Choroid plexus epithelial cell (primary cell): ENCODE measurements around the gene ESYT2.
"Not testable (repeated sequence)": the region's sequence is repeated elsewhere in the genome, so short reads cannot be mapped to it uniquely, and the experiment has no call there.

Experiments
- DNase-seq: peaks from one replicate; pipeline ENCODE4 v3.0.0-alpha.2; 2010; ENCODE audit warnings: low read depth
- H3K4me3 ChIP-seq: 2 replicates; pipeline ENCODE4 v1.5.1; 2011; ENCODE audit warnings: low read depth, mild to moderate bottlenecking, control low read depth, low read length, moderate library complexity
- CTCF ChIP-seq: conservative IDR thresholded peaks from 2 replicates; pipeline ENCODE4 v1.5.1; 2011; ENCODE audit warnings: low read depth, mild to moderate bottlenecking, control low read depth, inconsistent platforms, low read length, moderate library complexity

Gene ESYT2

GRCh38 chr7:158849768-158850544 is 20.6 kb upstream of the ESYT2 start:
- H3K4me3 ChIP-seq: no peak overlapping the region
- TF ChIP-seq CTCF: no peak
- DNase-seq: no peak

DNA sequence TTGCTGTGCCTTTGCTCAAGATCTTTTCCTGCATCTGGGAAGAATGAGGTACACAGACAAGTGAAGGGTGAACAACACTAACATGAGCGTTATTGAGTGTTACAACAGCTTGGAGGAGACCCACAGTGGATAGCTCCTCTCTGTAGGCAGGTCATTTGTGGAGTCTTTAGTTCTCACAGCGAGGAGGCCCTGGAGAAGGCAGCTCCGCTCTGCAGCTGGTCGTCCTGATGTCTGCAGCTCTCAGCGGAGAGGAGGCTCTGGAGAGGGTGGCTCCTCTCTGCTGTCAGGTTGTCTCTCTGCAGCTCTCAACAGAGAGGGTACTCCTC is 20.1 kb upstream of the ESYT2 start:
- no peak for DNase-seq
- TF ChIP-seq CTCF: no peak
- no peak overlapping the region for H3K4me3 ChIP-seq

DNA sequence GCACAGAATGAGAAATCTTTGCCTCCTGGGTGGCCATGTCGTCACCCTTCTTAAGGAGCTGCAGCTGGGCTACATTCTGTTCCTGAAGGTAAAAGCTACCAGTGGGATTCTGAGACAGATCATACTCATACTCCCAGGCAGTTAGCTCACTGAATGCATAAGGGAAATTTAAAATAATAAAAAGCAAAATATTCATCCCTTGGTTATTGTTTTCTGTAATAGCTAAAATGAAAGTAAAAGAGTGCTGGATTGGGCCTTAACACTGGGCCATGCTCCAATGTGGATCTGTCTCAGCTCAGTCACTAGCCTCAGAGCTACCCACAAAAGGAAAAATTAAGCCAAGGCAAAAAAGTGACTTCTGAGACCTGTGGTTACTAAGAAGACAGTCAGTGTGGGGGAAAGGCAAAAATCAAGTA is 18.1 kb upstream of the ESYT2 start:
- DNase-seq: peak; percentile 60
- TF ChIP-seq CTCF: no peak
- H3K4me3 ChIP-seq: no peak overlapping the region

GRCh38 chr7:158846304-158846703 is 17.0 kb upstream of the ESYT2 start:
- no peak for DNase-seq
- TF ChIP-seq CTCF: no peak
- no peak overlapping the region for H3K4me3 ChIP-seq

DNA sequence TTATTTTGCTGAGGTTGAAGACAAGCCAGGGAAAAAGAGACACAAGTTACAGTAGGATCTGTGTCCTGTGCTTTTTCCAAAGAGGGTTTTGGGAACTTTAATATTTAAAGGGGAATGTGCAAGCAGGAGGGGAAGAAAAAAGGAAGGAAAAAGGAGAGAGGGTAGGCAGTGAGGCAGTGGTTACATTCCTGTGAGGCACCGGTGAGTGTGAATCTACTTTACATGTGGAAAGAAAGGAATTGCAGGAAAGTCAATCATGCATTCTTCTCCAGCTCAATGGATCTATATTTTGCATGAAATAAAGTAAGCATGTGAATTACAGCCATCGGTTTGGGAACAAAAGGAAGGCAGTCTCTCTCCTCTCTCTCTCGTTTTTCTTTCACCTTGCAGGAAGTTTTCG is 14.5 kb upstream of the ESYT2 start:
- no peak for DNase-seq
- TF ChIP-seq CTCF: no peak
- no peak overlapping the region for H3K4me3 ChIP-seq

DNA sequence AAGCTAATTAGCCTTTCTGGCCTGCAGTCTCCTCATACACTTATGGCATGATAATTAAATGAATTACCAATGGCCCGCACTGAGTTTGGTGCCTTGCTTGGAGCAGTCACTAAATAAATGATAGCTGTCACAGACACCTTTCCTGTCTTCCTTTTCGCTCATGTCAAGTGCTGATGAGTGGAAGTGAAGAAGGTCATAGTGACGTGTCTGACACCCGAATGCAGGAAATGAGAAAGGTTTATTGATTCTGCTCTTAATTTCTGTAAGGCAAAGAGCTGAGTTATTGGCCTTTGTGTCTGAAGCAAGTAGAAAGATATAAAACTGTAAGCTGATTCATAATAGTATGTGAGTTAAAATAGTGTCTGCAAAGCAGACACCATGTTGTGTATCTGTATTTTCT is 13.2 kb upstream of the ESYT2 start:
- TF ChIP-seq CTCF: no peak
- no peak for DNase-seq
- H3K4me3 ChIP-seq: no peak overlapping the region

DNA sequence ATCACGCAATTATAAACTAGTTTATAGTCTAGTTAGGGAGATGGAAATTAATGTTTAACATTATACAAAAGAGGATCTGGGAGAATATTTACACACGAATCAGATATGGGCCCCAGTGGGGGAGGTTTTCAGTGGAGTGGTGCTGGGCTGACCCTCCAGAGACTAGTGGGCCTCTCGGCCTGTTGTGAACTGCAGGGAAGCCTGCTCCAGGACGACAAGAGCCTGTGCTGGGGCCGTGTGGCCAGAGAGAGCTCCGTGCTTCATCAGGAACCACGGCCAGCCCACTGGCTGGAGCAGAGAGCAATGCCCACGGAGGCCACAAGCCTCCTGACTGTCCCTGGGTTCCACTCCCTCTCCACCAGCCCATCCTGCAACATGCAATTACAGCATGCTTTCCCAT is 11.3 kb upstream of the ESYT2 start:
- no peak for DNase-seq
- no peak overlapping the region for H3K4me3 ChIP-seq
- TF ChIP-seq CTCF: no peak

GRCh38 chr7:158839177-158839576 is 9.9 kb upstream of the ESYT2 start:
- not testable (repeated sequence) for DNase-seq

More at GRCh38 chr7:158839177-158839576, 9.9 kb upstream of the ESYT2 start:
- H3K4me3 ChIP-seq: not testable (repeated sequence)
